ENCODE measurements around the gene NOD1.
"Not testable (repeated sequence)": the region's sequence is repeated elsewhere in the genome, so short reads cannot be mapped to it uniquely, and the experiment has no call there.

The NOD1 gene

DNA sequence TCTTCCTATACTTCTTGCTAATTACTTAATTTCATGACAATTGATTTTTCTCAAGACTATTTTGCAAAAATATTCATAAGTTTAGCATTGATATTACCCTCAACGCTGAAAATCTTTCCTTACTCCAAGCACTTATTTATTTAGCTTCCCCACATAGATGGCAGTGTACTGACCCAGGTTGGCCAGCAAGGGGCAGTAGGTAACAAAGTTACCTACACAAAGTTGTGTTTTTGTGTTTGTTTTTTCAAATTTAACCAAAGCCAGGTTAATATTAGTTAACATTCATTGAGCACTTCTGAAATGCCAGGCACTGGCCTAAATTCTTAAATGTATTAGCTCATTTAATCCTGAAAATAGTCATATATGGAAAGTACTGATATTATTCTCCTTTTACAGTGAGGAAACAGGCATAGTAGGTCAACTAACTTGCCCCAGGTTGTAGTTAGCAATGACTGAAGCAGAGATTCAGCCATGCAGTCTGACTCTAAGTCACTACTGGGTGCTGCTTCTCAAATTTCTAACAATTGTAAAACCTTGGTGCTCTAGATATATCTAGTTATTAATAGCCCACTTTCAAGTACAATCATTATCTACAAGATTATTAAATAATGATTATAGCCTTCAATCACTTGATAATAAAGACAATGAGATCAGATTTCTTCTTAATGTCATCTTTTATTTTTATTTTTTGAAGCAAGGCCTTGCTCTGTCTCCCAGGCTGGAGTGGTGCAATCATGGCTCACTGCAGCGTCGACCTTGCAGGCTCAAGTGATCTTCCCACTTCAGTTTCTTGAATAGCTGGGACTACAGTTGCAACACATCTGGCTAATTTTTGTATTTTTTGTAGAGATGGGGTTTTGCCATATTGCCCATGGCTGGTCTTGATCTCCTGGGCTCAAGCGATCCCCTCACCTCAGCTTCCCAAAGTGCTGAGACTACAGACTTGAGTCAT, 31.8 kb upstream of the NOD1 start:
- Mint-ChIP-seq H3K27me3 (no peaks in the 10 kb centered on the region), H3K36me3 (no peaks in the 10 kb centered on the region), H3K4me1 (peaks cover 10% of the 10 kb centered on the region), H3K27ac (no peak overlapping the region), H3K4me3 (no peak overlapping the region), H3K9me3 (no peaks in the 10 kb centered on the region)

DNA sequence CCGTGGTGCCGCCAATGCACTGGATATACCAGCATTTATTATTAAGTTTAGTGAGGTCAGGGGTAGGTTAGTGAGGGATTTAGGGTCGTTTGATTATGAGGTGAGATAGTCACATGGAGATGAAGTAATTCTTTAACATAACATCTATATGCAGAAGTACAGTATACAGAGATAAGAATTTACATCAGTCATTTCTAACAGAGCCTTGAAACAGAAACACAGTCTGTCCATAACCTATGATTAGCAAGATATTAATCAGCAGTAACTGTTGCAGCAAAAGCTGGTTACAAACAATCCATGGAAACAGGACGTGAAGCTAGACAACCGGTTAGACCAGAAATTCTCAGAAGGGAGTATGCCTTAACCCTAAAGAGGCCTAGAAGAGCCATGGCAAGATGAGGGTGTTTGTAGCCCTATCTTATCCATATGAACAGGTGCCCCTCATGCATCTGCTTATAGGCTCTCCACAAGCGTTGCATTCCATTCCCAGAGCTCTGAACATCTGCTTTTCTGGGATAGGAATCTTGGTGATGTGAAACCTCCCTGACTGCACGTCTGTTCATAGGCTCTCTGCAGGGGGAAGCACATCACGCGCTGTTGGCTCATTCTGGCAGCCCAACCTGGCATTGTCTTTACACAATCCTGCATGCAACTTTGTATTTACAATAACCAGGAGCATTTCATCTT, 30.7 kb upstream of the NOD1 start:
- peaks cover 15% of the 10 kb centered on the region for H3K4me1 Mint-ChIP-seq
- not testable (repeated sequence) for H3K27me3 Mint-ChIP-seq, H3K27ac Mint-ChIP-seq, H3K9me3 Mint-ChIP-seq, H3K36me3 Mint-ChIP-seq, H3K4me3 Mint-ChIP-seq

DNA sequence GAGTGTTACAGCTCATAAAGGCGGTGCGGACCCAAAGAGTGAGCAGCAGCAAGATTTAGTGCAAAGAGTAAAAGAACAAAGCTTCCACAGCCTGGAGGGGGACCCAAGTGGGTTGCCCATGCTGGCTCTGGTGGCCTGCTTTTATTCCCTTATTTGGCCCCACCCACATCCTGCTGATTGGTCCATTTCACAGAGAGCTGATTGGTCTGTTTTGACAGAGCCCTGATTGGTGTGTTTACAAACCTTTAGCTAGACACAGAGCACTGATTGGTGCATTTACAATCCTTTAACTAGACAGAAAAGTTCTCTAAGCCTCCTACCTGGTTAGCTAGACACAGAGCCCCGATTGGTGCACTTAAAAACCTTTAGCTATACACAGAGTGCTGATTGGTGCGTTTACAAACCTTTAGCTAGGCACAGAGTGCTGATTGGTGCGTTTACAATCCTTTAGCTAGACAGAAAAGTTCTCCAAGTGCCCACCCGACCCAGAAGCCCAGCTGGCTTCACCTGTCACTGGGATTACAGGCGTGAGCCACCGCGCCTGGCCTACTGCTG, 28.8 kb upstream of the NOD1 start:
- not testable (repeated sequence) for H3K36me3 Mint-ChIP-seq, H3K4me3 Mint-ChIP-seq, H3K9me3 Mint-ChIP-seq, H3K27me3 Mint-ChIP-seq, H3K27ac Mint-ChIP-seq
- H3K4me1 Mint-ChIP-seq: peaks cover 31% of the 10 kb centered on the region

DNA sequence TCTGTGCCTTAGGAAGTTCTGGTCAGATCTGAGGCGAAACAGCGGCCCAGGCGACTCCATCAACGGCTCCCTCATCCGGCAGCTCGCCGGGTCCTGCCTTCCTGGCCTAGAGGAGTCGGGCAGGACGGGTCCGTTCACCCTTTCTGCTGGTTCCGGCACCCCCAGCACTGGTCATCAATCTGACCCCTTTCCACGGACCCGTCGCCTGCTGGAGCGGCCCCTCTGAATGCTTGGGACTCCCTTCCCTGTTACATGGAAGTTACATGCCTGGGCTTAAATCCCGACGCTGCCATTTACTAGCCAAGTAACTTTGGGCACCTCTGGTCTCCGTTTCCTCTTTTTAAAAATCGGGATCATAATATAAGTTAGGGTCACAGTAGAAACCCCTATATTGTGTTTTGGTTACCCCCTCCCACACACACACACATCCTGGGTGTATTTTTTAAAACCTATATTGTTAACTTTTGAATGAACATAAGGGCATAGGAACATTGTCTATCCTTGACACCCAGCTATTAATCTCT, 26.7 kb upstream of the NOD1 start:
- Mint-ChIP-seq H3K4me3 (peak overlapping the region; percentile 97), H3K4me1 (peaks cover 51% of the 10 kb centered on the region), H3K27ac (peak overlapping the region; percentile 96), H3K9me3 (no peaks in the 10 kb centered on the region), H3K27me3 (no peaks in the 10 kb centered on the region), H3K36me3 (peaks cover 14% of the 10 kb centered on the region)

DNA sequence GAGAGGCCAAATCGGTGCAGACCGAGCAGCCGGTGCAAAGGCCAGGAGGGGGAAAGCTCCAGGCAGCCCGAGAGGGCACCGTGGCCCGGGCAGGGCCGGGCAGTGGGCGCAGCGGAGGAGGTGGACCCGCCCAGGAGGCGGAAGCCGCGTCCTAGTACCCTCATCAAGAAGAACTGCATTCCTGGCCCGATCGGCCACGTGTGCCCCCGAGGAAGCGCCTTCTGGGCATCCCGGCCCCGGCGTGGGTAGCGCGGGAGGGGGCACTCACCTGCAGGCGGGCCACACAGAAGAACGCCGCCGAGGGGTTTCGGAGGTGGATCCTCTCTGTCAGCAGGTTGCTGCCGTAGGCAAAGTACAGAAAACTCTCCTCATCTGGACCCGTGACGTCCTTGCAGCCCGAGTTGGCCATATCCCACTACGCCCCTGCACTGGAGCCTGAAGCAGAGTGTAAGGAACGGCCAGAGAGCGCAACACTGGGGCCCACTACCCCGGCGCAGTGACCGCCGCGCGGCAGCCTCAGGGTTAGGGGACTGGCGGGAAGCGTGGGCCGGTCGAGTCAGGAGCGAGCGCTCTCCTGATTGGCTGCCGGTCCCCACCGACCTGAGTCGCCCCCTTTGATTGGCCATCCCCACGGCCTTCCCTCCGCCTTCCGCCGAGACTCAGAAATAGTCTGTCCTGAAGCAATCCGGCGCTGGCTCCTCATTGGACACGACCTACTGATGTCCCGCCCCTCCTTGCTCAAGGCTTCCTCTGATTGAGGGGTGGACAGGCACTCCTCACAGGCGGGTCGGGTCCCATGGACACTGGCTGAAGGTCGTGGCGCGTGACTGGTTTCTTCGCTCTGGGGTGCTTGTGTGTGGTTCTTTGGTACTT, 26.0 kb upstream of the NOD1 start, which contains the start of gene GGCT:
GGCT (minus strand) TSS at position 529 of the 873 bp plus-strand sequence; CDS start at position 409, 120 bp downstream.
- H3K36me3 Mint-ChIP-seq: peaks cover 15% of the 10 kb centered on the region
- H3K27me3 Mint-ChIP-seq: no peaks in the 10 kb centered on the region
- peak within 1 kb of the TSS; percentile 97 for H3K4me3 Mint-ChIP-seq
- H3K9me3 Mint-ChIP-seq: no peaks in the 10 kb centered on the region
- H3K4me1 Mint-ChIP-seq: peaks cover 49% of the 10 kb centered on the region
- H3K27ac Mint-ChIP-seq: peak within 1 kb of the TSS; percentile 96

DNA sequence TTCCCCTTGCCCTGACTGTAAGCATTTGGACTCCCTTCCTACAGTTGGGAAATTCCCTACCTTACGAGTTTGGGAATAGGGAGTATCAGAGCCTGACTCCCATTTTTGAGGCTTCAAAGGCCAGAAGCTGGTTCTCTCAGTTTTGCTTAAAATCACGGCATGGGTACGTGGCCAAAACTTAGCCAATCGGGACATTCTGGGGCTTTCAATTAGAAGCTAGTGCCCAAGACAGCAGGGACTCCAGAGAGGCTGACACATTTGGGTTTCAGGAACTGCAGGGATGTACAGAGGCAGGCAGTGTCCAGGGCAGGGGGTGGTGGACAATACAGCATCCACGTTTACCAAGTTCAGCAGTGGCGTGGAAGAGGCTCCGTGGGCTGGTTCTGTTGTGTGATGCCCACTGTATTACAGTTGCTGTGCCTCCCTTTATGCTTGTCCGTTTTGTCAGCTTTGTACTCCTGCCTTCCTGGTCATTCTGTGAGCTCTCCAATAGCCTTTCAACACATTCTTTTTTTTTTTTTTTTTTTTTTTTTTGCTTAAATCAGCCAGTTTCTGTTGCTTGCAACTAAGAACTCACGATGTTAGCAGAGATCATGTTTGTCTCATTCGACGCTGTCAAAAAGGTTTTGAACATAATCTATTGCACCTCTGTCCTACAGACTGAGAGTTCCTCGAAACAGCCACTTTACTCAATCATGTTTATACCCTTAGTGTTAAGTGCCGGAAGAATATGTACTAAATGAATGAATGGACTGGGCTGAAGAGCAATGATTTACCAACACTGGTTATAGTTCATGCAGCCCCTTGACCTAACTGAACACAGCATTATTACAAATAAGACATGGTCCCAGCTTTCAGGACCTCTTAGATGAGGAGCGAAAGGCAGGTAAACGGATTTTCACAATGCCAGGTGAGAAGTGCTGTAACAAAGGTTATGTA, 25.0 kb upstream of the NOD1 start:
- Mint-ChIP-seq H3K4me3 (peak overlapping the region; percentile 97), H3K4me1 (peaks cover 49% of the 10 kb centered on the region), H3K9me3 (no peaks in the 10 kb centered on the region), H3K27me3 (no peaks in the 10 kb centered on the region), H3K27ac (peak overlapping the region; percentile 90), H3K36me3 (peaks cover 15% of the 10 kb centered on the region)

DNA sequence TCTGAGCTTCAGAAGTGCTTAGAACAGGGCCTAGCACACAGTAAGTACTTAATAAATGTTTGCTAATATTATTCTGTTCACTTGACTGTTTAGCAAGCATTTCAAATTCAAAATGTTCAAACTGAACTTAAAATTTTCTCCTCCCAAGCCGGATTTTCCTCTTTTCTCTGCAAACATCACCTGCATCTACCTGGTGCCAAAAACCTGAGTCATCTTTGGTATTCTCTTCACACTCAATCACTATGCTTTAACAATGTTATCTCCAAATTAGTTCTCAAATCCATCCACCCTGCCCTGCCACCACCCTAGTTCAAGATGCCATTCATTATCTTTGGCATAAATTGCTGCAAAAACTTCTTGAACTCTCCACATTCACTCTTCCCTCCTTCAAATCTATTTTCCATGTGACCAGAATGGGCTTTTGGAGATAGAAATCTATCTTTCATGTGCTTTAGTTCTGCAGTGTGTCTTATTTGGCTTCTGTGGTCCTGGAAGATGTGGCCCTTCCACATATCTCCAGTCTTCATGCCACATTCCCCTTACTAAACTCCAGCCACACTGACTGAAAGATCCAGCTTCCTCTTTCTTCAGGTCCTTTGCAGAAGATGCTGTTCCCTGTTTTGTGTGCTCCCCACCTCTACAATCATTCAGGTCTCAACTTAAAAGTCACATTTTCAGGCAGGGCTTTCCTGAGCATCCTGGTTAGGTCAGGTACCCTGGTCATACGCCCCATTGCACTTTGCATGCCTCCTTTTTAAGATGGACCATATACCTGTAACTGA, 24.1 kb upstream of the NOD1 start:
- Mint-ChIP-seq H3K27me3 (no peaks in the 10 kb centered on the region), H3K4me1 (peaks cover 49% of the 10 kb centered on the region), H3K27ac (peak overlapping the region; percentile 10), H3K36me3 (peaks cover 15% of the 10 kb centered on the region), H3K9me3 (no peaks in the 10 kb centered on the region), H3K4me3 (peak overlapping the region; percentile 97)

DNA sequence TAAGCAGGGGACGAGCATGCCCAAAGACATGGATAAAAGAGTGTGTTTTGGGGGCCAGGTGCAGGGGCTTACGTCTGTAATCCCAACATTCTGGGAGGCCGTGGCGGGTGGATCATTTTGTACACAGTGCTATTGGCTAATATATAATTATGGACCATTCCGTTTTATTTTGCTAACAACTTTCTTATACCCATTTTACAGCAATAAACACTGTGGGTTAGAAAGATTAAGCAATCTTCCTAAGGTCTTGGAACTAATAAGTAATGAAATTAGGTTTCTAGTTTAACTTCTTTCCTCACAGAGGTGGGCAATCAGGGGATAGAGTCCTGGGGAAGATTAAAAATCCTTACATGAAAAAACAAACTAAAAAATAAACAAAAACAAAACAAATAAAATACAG, 22.7 kb upstream of the NOD1 start:
- Mint-ChIP-seq H3K4me1 (peaks cover 49% of the 10 kb centered on the region), H3K27ac (no peak overlapping the region), H3K9me3 (no peaks in the 10 kb centered on the region), H3K27me3 (no peaks in the 10 kb centered on the region), H3K4me3 (no peak overlapping the region), H3K36me3 (peaks cover 22% of the 10 kb centered on the region)

DNA sequence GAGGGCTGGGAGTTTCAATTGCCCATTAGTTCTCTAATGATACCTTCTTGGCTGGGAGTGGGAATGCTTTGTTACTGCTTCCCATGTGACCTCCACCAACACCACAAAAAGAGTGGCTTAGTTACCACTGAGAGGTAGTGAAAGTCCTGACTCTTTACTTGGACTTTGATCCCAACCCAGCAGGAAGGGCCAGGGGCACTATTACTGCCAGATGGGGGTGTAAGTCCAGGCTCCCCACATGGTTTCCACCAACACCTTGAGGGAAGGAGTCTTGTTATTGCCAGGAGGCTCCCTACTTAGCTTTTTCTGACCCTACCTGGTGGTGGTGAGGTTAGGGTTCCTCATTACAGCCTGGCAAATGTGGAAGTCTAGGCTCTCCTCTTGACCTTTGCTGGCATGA, 14.6 kb upstream of the NOD1 start:
- no peak overlapping the region for H3K4me3 Mint-ChIP-seq
- H3K9me3 Mint-ChIP-seq: peaks cover 5% of the 10 kb centered on the region
- no peaks in the 10 kb centered on the region for H3K27me3 Mint-ChIP-seq
- H3K4me1 Mint-ChIP-seq: no peaks in the 10 kb centered on the region
- H3K27ac Mint-ChIP-seq: no peak overlapping the region
- H3K36me3 Mint-ChIP-seq: peaks cover 24% of the 10 kb centered on the region

DNA sequence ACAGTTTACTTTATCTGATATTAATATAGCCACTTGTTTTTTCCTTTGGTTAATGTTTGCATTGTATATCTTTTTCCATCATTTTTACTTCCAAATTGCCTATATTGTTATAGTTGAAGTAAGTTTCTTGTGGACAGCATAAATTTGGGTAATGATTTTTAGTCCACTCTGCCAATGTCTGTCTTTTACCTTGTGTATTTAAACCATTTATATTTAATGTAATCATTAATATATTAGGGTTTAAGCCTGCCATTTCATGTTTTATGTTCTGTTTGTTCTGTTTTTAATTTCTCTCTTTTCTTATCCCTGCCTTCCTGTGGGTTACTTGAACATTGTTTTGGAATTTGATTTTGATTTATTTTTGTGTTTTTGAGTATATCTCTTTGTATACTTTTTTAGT, 12.8 kb upstream of the NOD1 start:
- H3K9me3 Mint-ChIP-seq: peaks cover 5% of the 10 kb centered on the region
- no peaks in the 10 kb centered on the region for H3K4me1 Mint-ChIP-seq
- H3K27ac Mint-ChIP-seq: no peak overlapping the region
- H3K27me3 Mint-ChIP-seq: no peaks in the 10 kb centered on the region
- peaks cover 17% of the 10 kb centered on the region for H3K36me3 Mint-ChIP-seq
- no peak overlapping the region for H3K4me3 Mint-ChIP-seq

DNA sequence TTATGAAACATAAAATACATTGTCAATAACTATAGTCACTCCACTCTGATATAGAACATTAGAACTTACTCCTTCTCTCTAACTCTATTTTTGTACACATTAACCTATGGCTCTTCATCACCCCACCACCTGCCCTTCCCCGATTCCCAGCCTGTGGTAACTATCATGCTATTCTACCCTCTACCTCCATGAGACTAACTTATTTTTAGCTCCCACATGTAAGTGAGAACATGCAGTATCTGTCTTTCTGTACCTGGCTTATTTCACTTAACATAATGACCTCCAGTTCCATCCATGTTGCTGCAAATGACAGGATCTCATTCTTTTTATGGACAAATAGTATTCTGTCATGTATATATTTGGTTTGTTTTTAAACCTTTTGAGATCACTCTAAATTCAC, 8.8 kb upstream of the NOD1 start:
- H3K36me3 Mint-ChIP-seq: peaks cover 5% of the 10 kb centered on the region

DNA sequence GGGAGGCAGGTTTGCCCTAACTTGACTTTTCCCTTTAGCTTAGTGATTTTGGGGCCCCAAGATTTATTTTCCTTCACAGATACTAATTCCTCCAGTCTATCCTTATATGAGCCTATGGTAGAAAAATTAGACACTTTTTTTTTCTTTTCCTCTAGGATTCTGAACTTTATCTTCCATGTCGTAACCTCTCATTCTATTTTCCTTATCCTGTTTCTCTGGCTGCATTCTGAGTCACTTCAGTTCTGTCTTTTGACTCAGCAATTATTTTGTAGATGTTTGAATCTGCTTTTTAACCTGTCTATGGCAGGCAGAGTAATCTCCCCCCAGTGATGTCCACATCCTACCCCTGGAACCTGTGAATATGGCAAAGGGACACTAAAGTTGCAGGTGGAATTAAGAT, 7.1 kb upstream of the NOD1 start:
- Mint-ChIP-seq H3K9me3 (no peaks in the 10 kb centered on the region), H3K36me3 (no peaks in the 10 kb centered on the region), H3K27ac (no peak overlapping the region), H3K27me3 (no peaks in the 10 kb centered on the region), H3K4me3 (no peak overlapping the region), H3K4me1 (no peaks in the 10 kb centered on the region)

More for the DNA sequence above, 8.8 kb upstream of the NOD1 start:
- Mint-ChIP-seq H3K27ac (no peak overlapping the region), H3K4me1 (no peaks in the 10 kb centered on the region), H3K9me3 (no peaks in the 10 kb centered on the region), H3K4me3 (no peak overlapping the region), H3K27me3 (no peaks in the 10 kb centered on the region)

DNA sequence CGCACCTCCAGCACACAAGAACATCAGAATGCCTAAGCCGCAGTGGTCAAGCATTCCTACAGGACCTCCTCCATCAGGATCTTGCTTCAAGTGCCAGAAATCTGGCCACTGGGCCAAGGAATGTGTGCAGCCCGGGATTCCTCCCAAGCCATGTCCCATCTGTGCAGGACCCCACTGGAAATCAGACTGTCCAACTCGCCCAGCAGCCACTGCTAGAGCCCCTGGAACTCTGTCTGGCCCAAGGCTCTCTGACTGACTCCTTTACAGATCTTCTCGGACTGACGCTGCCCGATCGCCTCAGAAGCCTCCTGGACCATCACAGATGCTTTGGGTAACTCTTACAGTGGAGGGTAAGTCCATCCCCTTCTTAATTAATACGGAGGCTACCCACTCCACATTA, 2.8 kb upstream of the NOD1 start:
- H3K27me3 Mint-ChIP-seq, H3K4me3 Mint-ChIP-seq, H3K27ac Mint-ChIP-seq, H3K9me3 Mint-ChIP-seq, H3K36me3 Mint-ChIP-seq: not testable (repeated sequence)
- H3K4me1 Mint-ChIP-seq: peaks cover 33% of the 10 kb centered on the region

All from activated naive CD4-positive, alpha-beta T cell treated with anti-CD3 and anti-CD28 coated beads, Interleukin-2, amount 50 U/mL, for 24 hours (primary cell).